Measurements from ENCODE around the gene GPI.

- TF ChIP-seq, protein P1, sequence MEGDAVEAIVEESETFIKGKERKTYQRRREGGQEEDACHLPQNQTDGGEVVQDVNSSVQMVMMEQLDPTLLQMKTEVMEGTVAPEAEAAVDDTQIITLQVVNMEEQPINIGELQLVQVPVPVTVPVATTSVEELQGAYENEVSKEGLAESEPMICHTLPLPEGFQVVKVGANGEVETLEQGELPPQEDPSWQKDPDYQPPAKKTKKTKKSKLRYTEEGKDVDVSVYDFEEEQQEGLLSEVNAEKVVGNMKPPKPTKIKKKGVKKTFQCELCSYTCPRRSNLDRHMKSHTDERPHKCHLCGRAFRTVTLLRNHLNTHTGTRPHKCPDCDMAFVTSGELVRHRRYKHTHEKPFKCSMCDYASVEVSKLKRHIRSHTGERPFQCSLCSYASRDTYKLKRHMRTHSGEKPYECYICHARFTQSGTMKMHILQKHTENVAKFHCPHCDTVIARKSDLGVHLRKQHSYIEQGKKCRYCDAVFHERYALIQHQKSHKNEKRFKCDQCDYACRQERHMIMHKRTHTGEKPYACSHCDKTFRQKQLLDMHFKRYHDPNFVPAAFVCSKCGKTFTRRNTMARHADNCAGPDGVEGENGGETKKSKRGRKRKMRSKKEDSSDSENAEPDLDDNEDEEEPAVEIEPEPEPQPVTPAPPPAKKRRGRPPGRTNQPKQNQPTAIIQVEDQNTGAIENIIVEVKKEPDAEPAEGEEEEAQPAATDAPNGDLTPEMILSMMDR (IDR thresholded peaks at IDR 0.05): no peak
- no peak for TF ChIP-seq POLR2A (IDR thresholded peaks at IDR 0.05)
These were observed 15.7 kb downstream of the GPI start for GRCh38 chr19:34380639-34381241.

All from esophagus squamous epithelium (tissue), 4 donors.